ENCODE measurements around the gene SERINC3.

Gene SERINC3

GRCh38 chr20:44532259-44532980 lies 10.6 kb upstream of the SERINC3 start:
- DNase-seq: no peak

- no peak for DNase-seq
Observed at GRCh38 chr20:44528309-44528708, 6.4 kb upstream of the SERINC3 start.

DNA sequence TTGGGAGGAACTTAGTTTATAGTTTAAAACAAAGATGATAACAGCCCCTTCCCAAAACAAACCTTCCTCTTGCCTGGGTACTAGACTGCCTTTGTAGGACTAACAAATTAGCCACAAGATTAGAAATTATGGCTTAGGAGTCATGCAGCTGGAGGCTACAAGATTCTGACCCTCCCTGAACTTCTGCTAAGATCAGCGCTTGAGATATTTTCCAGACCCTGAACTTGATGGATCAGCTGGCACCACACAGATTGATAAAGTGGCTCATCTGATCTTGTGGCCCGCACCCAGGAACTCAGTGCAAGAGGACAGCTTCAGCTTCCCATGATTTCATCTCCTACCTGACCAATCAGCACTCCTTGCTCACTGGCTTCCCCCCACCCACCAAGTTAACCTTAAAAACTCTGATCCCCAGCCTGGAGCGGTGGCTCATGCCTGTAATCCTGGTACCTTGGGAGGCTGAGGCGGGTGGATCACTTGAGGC lies 5.9 kb upstream of the SERINC3 start:
- DNase-seq: no peak

DNA sequence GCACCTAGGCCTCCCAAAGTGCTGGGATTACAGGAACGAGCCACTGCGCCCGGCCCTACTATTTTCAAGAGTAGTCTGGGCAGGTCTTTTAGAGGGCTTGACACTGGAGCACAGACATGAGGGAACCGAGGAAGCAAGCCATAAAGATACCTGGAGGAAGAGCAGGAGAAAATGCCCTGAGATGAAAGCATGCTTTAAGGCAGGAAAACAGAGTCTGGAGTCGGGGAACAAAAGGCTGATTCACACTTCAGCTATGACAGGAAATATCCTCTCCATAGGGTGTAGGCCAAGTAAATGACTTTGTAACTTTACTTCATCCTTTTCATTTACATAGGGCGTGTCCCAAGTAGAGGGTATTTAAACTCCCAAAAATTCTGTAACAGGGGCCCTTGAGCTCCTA lies 4.3 kb upstream of the SERINC3 start:
- DNase-seq: peak; percentile 76

GRCh38 chr20:44523746-44524145 lies 1.9 kb upstream of the SERINC3 start:
- no peak for DNase-seq

- DNase-seq: no peak
Observed at GRCh38 chr20:44522841-44523240, 971 bp upstream of the SERINC3 start.

DNA sequence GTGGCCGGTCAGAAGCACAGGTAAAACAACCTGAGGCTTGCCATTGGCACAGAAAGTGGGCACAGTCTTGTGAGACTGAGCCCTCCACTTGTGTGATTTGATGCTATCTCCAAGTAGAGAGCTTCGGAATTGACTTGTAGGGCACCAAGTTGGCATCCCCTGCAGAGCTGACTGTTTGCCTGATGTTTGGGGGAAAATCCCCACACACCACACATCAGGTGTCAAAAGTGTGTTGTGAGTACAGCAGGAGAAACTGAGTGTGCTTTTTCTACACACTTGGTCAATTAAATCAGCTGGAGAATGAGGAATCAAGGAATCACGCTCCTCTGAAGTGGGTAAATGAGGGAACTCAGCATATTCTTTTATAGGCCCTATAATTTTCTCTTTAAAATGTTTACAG lies 989 bp downstream of the SERINC3 start:
- DNase-seq: no peak

DNA sequence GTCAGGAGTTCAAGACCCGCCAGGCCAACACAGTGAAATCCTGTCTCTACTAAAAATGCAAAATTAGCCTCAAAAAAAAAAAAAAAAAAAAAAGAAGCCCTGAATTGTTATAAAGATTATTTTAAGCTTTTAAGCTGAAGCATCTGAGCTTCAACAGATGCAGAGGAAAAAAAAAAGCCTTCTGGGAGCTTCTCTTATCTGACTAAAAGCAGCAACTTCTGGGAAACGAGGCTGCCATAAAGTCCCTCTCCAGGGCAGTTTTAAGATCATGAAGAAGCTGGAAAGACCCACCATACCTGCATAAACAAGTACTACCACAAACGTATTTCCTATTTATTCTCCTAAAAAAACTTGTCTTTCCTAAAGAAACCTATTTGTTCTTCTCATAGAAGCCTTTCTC lies 3.6 kb downstream of the SERINC3 start:
- DNase-seq: no peak

GRCh38 chr20:44517454-44517853 lies 4.4 kb downstream of the SERINC3 start:
- no peak for DNase-seq

DNA sequence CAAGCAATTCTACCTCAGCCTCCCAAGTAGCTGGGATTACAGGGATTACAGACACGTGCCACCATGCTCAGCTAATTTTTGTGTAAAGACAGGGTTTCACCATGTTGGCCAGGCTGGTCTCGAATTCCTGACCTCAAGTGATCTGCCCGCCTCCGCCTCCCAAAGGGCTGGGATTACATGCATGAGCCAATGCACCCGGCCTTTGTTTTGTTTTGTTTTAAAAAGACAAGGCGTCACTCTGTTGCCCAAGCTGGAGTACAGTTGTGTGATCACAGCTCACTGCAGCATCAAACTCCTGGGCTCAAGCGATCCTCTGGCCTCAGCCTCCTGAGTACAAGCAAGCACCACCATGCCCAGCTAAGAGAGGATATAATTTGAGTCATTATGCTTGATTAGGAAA lies 5.4 kb downstream of the SERINC3 start:
- no peak for DNase-seq

DNA sequence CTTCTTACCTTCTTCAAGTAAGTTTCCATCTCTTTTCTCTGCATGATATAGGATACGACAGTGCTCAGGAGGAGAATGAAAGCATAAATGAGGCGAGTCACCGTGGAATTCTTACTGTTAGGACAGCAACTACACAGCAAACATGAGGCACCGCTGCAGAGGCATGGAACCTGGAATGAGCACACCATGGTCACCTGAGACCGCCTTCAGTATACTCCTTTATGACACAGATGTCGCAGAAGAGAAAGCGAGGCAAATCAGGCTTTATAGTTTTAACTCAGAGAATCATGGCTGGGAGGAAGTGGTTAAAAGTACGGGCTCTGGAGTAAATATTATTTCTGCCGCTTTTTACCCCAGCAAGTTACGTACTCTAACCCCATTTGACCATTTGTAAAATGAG lies 8.0 kb downstream of the SERINC3 start:
- DNase-seq: no peak

DNA sequence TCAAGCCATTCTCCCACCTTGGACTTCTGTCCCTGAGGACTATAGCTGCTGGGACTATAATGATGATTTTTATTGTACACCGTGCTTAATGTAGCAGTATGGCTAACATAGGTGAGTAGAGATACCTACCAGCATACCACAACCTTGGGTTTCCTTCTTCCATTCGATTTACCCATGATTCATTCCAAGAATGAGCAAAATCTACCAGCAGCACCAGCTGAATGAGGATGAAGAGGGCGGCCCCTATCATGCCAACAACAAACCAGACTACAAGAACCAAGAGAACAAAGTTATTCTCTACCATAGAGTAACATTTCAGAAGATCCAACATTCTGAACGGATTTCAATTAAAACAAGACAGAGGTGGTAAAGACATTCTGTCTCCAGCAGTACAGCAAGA lies 12.1 kb downstream of the SERINC3 start:
- DNase-seq: no peak

DNA sequence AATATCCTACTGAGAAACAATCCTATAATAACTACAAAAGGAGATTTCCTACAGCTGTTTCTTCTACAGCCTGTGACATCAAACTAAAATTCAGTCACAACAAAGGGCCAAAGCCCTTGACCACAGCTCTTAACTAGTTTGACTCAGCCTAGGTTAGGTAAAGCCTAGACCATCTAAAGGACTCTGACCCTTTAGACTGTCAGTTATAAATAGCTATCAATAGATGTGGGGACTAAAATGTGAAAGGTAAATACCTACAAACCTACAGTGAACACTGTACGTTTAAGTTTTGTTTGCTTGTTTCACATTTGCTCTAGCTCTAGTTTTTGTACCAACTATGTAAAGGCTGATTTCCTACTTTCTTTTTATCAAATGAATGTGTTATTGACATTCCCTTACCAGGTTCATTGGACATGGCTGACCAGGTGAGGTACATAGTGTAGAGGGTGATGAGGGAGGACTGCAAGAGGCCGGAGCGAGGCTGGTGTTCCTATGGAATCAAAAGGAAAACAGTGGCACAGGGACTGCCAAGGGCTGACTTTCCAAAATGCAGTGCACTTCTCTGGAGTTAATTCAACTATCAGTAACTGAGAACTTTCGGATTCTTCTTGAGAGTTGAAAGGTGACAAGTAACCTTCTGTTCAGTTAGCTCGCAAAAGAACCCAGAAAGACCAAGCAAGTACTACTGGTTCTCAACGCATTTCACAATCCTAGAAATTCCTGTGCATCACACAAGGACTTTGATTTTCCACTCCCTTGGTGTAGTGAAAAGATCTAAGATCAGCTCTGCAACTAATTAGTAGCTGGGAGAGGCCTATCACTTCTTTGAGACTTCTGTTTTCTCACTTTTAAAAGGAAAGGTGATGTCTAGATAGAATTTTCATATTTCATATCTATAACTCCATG lies 17.2 kb downstream of the SERINC3 start:
- DNase-seq: no peak

DNA sequence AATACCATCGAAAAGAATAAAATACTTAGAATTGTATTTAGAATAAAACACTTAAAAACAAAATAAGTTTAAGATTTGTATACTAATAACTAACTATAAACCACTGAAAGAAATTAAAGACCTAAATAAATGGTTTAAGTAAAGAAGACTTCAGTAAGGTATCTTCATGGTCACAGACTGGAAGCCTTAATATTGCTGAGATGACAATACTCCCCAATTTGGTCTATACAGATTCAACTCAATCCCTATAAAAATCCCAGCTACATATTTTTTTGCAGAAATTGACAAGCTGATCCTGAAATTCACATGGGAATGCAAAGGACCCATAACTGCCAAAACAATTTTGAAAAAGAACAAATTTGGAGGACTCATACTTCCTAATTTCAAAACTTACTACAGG lies 18.9 kb downstream of the SERINC3 start:
- no peak for DNase-seq

GRCh38 chr20:44501448-44501847 lies 20.4 kb downstream of the SERINC3 start:
- DNase-seq: peak; percentile 72

DNA sequence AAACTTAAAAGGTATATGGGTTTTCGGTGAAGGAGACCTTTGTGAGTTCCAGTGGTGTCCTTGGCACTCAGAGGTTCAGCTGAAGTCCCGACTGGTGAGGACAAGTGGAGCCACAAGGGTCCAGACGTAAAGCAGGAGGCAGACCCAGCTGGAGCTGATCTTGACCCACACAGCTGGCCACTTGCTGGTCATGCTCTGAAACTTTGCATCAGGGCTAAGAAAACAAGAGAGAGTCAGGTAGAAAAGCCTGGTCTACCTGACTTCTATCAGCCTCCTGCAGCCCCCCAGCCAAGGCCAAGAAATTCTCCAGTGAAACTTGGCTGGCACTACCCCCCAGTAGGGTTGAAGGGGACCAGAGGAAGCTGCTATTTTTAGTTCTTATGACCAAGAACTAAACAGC lies 21.6 kb downstream of the SERINC3 start:
- no peak for DNase-seq

GRCh38 chr20:44497761-44498160 lies 24.1 kb downstream of the SERINC3 start:
- DNase-seq: no peak

- peak; percentile 94 for DNase-seq
Observed at GRCh38 chr20:44496976-44497375, 24.9 kb downstream of the SERINC3 start.

- peak; percentile 98 for DNase-seq
Observed at GRCh38 chr20:44495802-44496481, 25.9 kb downstream of the SERINC3 start.

DNA sequence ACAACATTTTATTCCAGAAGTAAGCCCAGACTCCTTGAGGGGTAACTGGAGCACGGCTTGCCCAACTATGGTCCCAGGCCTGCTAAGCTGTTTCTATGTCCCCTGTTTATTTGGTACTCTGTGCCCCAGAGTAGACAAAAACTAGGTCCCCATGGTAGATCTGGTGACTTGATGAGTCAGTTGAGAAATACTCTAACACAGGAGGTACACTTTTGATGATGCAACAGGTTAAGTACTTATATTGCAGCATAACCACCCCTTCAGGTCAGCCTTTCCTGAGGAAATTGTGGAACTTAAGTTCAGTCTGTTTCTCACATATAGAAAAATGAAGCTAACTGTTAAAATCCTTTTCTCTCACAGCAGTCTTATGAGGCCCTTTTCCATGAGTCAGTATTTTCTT lies 26.6 kb downstream of the SERINC3 start:
- DNase-seq: peak; percentile 71

DNA sequence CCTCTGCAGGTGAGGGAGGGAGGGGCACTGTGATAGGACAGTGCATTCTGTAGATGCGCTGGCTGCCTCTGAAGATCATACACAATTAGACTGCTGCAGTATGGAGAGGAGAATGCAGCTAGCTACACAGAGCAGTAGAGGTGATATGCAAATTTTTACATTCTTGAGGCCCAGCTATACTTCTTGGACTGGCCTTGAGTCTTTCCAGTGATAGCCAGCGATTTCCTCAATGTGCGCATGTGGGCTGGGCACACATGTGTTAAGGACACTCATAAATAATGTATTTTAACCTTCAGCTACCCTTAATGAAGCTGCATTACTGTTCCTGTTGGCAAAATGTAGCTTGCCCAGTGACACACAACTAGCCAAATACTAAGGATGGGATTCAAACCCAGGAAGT lies 27.2 kb downstream of the SERINC3 start:
- no peak for DNase-seq

- DNase-seq: peak; percentile 74
Observed at GRCh38 chr20:44494266-44494665, 27.6 kb downstream of the SERINC3 start.

DNA sequence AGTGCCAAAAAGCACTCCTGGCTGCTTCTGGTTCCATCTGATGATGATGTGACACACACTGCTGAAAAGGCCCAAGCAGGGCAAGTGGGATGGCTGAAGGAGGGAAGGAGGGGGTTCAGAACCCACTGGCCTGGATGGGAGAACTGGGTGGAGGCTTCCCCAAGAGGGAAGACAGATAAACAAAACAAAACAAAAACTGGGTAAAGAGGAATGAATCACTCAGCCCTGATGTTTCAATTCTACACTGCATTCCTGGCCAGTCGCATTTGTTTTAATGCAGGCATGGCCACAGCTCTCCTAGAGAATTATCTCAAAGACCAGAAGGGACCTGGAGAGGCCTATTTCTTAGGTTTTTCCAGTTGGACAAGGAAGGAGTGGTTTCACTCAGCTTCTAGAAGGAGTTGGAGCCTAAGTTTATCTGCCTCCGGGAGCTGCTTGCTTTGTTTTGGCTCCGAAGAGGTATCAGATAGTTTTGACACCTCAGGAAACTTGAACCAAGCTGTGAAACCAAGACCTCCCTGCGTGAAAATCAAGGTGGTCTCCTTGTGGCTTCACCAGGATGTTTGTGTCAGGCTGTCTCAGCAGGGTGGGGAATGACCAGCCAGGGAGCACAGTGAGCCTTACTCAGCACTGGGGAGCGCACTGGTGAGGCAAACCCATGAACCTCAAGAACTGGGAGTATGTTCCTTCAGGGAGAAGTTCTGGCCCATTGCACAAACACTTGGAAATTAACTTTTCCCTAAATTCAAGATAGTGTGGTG lies 30.1 kb downstream of the SERINC3 start:
- peak; percentile 52 for DNase-seq
